MCF 10A (cell line): ENCODE results near the gene ZFYVE28. TPM values are rescaled to one million over a fixed set of nuclear protein-coding genes. Genes with fewer than 3 reads are reported as not detected.

Source experiments
- BruUV-seq: library from RNA; stranded (reverse); fragments of 400-500 nt; replicated peaks from 2 replicates; lab custom pipeline; 2021; lab: Mats Ljungman, UMichigan
- CTCF ChIA-PET: fragments of 300-600 bp; sonication (Branson Sonifier 250); formaldehyde crosslinking; extraction: SDS; loops from one replicate; lab custom pipeline; 2021; ENCODE audit warnings: antibody characterized with exemption, inconsistent platforms; lab: Yijun Ruan, JAX
- POLR2A ChIA-PET: fragments of 300-600, 350-650 bp; sonication (Branson Sonifier 250); formaldehyde crosslinking; extraction: SDS; loops from one replicate; lab custom pipeline; 2020; ENCODE audit warnings: antibody characterized with exemption, inconsistent platforms; lab: Yijun Ruan, JAX
- DNase-seq: peaks from one replicate; pipeline ENCODE4 v3.0.0-alpha.2; 2018; ENCODE audit not compliant: unreplicated experiment
- H3K27ac Mint-ChIP-seq: one replicate; pipeline ENCODE4 v1.8.0; 2022; ENCODE audit warnings: mild to moderate bottlenecking, low read depth, mixed read lengths; ENCODE audit not compliant: unreplicated experiment
- H3K27me3 Mint-ChIP-seq: one replicate; pipeline ENCODE4 v1.8.0; 2022; ENCODE audit warnings: mixed read lengths; ENCODE audit not compliant: insufficient read depth, unreplicated experiment
- H3K36me3 Mint-ChIP-seq: one replicate; pipeline ENCODE4 v1.8.0; 2022; ENCODE audit warnings: mild to moderate bottlenecking, moderate library complexity, mixed read lengths; ENCODE audit not compliant: insufficient read depth, unreplicated experiment
- H3K4me1 Mint-ChIP-seq: one replicate; pipeline ENCODE4 v1.8.0; 2022; ENCODE audit warnings: mixed read lengths; ENCODE audit not compliant: insufficient read depth, unreplicated experiment
- H3K4me3 Mint-ChIP-seq: one replicate; pipeline ENCODE4 v1.8.0; 2022; ENCODE audit warnings: mild to moderate bottlenecking, moderate library complexity, mixed read lengths; ENCODE audit not compliant: unreplicated experiment
- H3K9me3 Mint-ChIP-seq: one replicate; pipeline ENCODE4 v1.8.0; 2022; ENCODE audit warnings: mixed read lengths; ENCODE audit not compliant: unreplicated experiment
- CTCF ChIP-seq: fragments of 200-600 bp; IDR thresholded peaks from one replicate; pipeline ENCODE4 v1.8.0; 2022; ENCODE audit warnings: antibody characterized with exemption, mild to moderate bottlenecking; ENCODE audit not compliant: unreplicated experiment
- intact Hi-C: fragments of 100-400 bp; cut with micrococcal nuclease; formaldehyde crosslinking; loops from 2 replicates; pipeline ENCODE4 v1.14.1; 2022
- total RNA-seq: library from RNA; stranded (reverse); gene quantifications from 2 replicates; pipeline ENCODE4 v1.2.3, GENCODE V29; 2022

Gene ZFYVE28
- total RNA-seq, 1 experiment from 2014 or later: 1.6 TPM

GRCh38 chr4:2321279-2322196 lies 96.9 kb downstream of the ZFYVE28 start:
- intact Hi-C loops: no loop called here
- Mint-ChIP-seq H3K27ac (no peak overlapping the region), H3K36me3 (no peaks in the 10 kb centered on the region), H3K4me1 (peaks cover 5% of the 10 kb centered on the region), H3K27me3 (no peaks in the 10 kb centered on the region), H3K4me3 (no peak overlapping the region), H3K9me3 (peaks cover 7% of the 10 kb centered on the region)
- no peak for TF ChIP-seq CTCF
- POLR2A ChIA-PET: no interaction called here
- no TSS peak for BruUV-seq
- CTCF ChIA-PET: interaction anchor here (0.5 to 0.6 kb wide), 2 partner anchors 10 to 18 kb away, joined by 4 to 5 read pairs; no protein-coding TSS in a partner anchor
- no peak for DNase-seq

GRCh38 chr4:2320746-2321145 lies 97.7 kb downstream of the ZFYVE28 start:
- peaks cover under 1% of the 10 kb centered on the region for H3K9me3 Mint-ChIP-seq
- H3K4me3 Mint-ChIP-seq: no peak overlapping the region
- DNase-seq: no peak
- TF ChIP-seq CTCF: no peak
- peaks cover 3% of the 10 kb centered on the region for H3K36me3 Mint-ChIP-seq
- CTCF ChIA-PET: no interaction called here
- peaks cover 5% of the 10 kb centered on the region for H3K4me1 Mint-ChIP-seq
- no peak overlapping the region for H3K27ac Mint-ChIP-seq
- BruUV-seq: no TSS peak
- no peaks in the 10 kb centered on the region for H3K27me3 Mint-ChIP-seq
- POLR2A ChIA-PET: interaction anchor here (0.8 to 1.0 kb wide), 2 partner anchors 28 to 82 kb away, joined by 3 read pairs; no protein-coding TSS in a partner anchor
- intact Hi-C loops: no loop called here

GRCh38 chr4:2320152-2320551 lies 98.3 kb downstream of the ZFYVE28 start:
- TF ChIP-seq CTCF: no peak
- ChIA-PET CTCF (no interaction called here), POLR2A (interaction anchor here (0.8 to 1.0 kb wide), 2 partner anchors 29 to 81 kb away, joined by 3 read pairs; no protein-coding TSS in a partner anchor)
- H3K4me3 Mint-ChIP-seq: no peak overlapping the region
- intact Hi-C loops: no loop called here
- BruUV-seq: no TSS peak
- H3K27me3 Mint-ChIP-seq: no peaks in the 10 kb centered on the region
- peaks cover 6% of the 10 kb centered on the region for H3K36me3 Mint-ChIP-seq
- peaks cover 5% of the 10 kb centered on the region for H3K4me1 Mint-ChIP-seq
- H3K9me3 Mint-ChIP-seq: no peaks in the 10 kb centered on the region
- H3K27ac Mint-ChIP-seq: no peak overlapping the region
- DNase-seq: no peak

- H3K4me1 Mint-ChIP-seq: peaks cover 5% of the 10 kb centered on the region
- intact Hi-C loops: no loop called here
- peaks cover 6% of the 10 kb centered on the region for H3K36me3 Mint-ChIP-seq
- H3K4me3 Mint-ChIP-seq: no peak overlapping the region
- no peak for TF ChIP-seq CTCF
- ChIA-PET CTCF (no interaction called here), POLR2A (no interaction called here)
- no TSS peak for BruUV-seq
- H3K27ac Mint-ChIP-seq: no peak overlapping the region
- peaks cover 11% of the 10 kb centered on the region for H3K9me3 Mint-ChIP-seq
- DNase-seq: no peak
- H3K27me3 Mint-ChIP-seq: no peaks in the 10 kb centered on the region
Observed at GRCh38 chr4:2318885-2319284, 99.6 kb downstream of the ZFYVE28 start.
